Cardiac septum (tissue), 1 donor: ENCODE measurements around the gene RCOR2. TPM values are rescaled to one million over a fixed set of nuclear protein-coding genes. Genes with fewer than 3 reads are reported as not detected.

Source experiments
- DNase-seq: peaks from one replicate; pipeline ENCODE4 v3.0.0-alpha.2; 2020; ENCODE audit warnings: low spot score
- intact Hi-C: fragments of 100-400 bp; cut with DNase I; formaldehyde crosslinking; loops from one replicate; pipeline ENCODE4 v1.14.0; 2022
- total RNA-seq: library from RNA; stranded (reverse); fragmentation: NEBNext Ultra II Directional; extraction: Animal tissue kit (Norgen Biotek cat#: 25700); gene quantifications from one replicate; pipeline ENCODE4 v1.2.1, GENCODE V29; 2021
- donor health status: DM: no; HTN: no; CAD: no.

Gene RCOR2
- total RNA-seq, 1 donor from 2014 or later = 4.8 TPM

DNA sequence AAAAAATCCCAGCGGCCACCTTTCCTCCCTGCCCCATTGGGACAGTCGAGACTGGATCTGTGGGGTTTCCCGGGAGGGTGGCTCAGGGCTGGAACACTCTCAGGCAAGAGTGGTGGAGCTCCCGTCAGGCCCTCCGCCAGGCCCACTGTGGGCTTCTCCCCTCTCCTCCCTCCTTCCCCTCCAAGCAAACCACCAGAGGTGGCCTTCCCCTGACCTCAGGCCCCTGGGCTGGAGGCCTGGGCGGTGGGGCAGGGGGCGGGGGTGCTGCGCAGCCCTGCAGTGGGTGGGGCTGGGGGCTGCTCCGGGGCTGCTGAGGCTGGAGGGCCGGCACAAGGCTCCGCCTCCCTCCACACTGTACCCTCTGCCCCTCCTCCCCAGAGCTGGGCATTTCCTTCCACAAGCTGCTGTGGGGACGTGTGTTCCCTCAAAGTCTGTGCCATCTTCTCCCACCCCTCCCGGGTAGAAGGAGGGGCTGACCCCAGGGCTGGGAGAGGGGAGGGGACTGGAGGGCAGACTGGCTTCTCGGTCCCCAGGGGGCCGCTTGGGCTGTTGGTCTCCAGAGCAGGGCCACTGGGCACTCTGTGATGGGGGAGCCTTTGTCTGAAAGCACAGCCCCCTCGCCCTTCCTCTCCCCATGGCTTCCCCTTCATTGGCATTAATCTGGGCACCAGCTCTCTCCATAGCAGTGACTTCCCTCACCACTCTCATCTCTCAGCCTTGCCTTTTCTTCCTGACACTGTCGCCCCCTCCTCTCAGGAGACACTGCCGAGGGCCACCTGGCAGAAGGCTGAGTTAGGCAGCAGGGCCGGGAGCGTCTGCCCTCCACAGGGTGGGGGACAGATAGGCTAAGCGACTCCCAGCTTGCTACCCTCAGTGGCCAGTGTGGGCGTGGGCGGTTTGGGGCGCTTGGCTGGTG, 7.1 kb downstream of the RCOR2 start:
- no peak for DNase-seq
- intact Hi-C loops = no loop called here

DNA sequence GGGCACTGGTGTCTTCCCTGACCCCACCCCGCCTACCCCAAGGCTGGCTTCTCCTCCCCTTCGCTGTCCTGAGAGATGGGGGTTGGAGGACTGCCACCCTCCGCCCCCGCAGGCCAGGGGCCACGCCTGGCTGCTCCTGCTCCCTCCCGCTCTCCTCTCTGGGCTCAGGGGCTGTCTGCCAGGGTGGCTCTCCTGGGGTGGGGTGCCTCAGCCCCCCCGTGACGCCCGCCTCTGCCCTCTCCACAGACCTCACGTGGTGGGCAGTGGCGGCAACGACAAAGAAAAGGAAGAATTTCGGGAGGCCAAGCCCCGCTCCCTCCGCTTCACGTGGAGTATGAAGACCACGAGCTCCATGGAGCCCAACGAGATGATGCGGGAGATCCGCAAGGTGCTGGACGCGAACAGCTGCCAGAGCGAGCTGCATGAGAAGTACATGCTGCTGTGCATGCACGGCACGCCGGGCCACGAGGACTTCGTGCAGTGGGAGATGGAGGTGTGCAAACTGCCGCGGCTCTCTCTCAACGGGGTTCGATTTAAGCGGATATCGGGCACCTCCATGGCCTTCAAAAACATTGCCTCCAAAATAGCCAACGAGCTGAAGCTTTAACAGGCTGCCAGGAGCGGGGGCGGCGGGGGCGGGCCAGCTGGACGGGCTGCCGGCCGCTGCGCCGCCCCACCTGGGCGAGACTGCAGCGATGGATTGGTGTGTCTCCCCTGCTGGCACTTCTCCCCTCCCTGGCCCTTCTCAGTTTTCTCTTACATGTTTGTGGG, 8.1 kb downstream of the RCOR2 start:
- intact Hi-C loops = no loop called here
- DNase-seq = no peak

DNA sequence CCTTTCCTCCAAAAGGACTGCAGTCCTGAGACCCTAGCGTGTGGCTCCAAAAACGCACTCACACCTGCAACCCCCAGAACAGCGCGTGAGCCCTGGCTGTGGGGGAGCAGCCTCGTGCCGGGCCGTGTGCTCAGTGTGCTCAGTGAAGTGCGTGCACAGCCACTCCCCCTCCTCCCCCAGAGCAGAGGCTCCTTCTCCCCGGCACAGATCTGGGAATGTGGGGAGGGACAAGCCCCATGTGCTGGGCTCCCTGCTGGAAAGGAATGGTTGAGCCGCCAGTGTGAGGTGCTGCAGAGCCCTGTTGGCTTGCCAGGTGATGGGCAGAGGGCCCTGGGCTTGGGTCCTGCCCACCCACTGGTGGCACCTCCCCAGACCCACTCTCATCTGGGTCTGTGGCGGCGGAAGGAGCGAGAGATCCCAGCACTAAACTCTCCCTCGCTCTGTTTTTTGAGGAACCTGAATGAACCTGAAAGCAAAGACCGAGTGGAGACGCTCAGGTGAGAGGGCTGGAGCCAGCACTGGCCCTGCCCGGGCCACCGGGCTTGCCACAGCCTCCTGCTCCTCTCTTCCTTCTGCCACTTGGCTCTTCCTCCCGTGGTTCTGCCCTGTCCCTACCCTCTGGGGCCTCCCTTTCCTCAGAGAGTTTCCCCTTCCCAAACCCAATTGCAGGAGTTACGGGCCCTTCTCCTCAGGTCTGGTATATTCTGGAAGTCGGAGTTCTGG, 9.0 kb downstream of the RCOR2 start:
- intact Hi-C loops = no loop called here

GRCh38 chr11:63907063-63907462, 9.9 kb downstream of the RCOR2 start:
- DNase-seq = no peak
- intact Hi-C loops = no loop called here

More for the DNA sequence above, 9.0 kb downstream of the RCOR2 start:
- no peak for DNase-seq

DNA sequence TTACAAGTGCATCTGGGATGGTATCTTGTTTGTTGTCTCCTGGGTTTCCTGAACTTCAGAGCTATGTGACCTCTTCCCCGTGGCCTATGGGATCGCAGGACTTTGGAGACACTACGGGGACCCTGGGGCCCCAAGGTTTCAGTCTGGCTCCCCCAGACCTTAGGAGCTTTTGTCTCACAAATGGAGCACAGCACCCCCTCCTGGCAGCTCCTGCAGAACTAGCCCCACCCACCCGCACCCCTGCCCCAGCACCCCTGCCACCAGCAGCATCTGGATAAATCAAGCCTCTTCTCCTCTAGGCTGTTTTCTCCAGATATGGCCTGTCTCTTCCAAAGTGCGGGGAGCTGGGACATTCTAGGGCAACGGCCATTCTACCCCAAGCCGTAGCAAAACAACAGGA, 10.4 kb downstream of the RCOR2 start:
- no peak for DNase-seq
- intact Hi-C loops = no loop called here

- no peak for DNase-seq
- intact Hi-C loops = no loop called here
Measured at GRCh38 chr11:63906087-63906486, 10.9 kb downstream of the RCOR2 start.

GRCh38 chr11:63905179-63905578, 11.8 kb downstream of the RCOR2 start:
- no peak for DNase-seq
- intact Hi-C loops = no loop called here

DNA sequence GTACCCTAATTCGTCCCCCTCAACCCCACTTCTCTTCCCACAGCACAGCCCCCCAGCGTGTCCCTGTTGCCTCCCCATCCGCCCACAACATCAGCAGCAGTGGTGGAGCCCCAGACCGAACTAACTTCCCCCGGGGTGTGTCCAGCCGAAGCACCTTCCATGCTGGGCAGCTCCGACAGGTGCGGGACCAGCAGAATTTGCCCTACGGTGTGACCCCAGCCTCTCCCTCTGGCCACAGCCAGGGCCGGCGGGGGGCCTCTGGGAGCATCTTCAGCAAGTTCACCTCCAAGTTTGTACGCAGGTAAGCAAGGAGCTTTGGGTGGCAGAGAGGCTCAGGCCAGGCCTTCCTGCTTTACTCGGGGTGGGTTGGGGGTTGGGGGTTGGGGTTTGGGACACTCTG, 12.2 kb downstream of the RCOR2 start:
- intact Hi-C loops = no loop called here
- no peak for DNase-seq

DNA sequence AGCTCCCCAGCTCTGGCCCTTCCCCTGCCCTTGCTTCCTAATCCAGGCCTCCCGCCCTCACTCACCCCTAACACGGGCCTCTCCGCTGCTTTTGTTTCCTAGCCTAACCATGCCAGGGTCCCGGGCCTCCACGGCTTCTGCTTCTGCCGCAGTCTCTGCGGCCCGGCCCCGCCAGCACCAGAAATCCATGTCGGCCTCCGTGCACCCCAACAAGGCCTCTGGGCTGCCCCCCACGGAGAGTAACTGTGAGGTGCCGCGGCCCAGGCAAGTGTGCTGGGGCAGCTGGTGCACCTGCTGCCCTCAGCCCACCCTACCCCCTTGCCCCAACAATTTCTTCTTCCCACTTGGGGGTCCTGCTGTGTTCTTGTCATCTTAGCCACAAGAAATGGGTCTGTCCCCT, 13.1 kb downstream of the RCOR2 start:
- intact Hi-C loops = no loop called here

GRCh38 chr11:63901660-63902059, 15.3 kb downstream of the RCOR2 start:
- intact Hi-C loops = no loop called here
- no peak for DNase-seq

More for the DNA sequence above, 13.1 kb downstream of the RCOR2 start:
- DNase-seq = no peak

GRCh38 chr11:63897459-63898146, 19.4 kb downstream of the RCOR2 start:
- intact Hi-C loops = no loop called here
- no peak for DNase-seq

- intact Hi-C loops = no loop called here
- DNase-seq = no peak
Measured at GRCh38 chr11:63896071-63896470, 20.9 kb downstream of the RCOR2 start.

GRCh38 chr11:63893355-63893754, 23.6 kb downstream of the RCOR2 start:
- intact Hi-C loops = no loop called here
- DNase-seq = no peak

GRCh38 chr11:63892228-63892627, 24.7 kb downstream of the RCOR2 start:
- intact Hi-C loops = no loop called here
- DNase-seq = no peak

DNA sequence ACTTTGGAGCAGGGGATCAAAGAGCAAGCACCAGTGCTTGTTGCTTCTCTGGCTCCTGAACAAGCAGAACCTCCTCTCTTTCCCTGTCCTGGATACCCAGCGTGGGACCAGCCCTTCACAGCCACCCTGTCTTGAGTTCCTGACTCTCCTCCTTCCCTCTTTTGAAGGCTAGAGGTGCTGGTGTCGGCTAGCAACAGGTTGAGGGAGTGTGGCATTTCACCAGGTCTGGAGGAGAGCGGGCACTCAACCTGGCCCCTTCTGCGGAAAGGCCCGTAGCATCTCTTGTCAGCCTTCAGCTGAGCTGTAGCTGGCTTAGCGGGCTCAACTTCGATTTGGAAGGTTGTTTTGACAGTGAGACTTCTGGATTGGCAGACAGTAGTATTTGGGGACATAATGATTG, 26.6 kb downstream of the RCOR2 start:
- intact Hi-C loops = no loop called here
- no peak for DNase-seq

DNA sequence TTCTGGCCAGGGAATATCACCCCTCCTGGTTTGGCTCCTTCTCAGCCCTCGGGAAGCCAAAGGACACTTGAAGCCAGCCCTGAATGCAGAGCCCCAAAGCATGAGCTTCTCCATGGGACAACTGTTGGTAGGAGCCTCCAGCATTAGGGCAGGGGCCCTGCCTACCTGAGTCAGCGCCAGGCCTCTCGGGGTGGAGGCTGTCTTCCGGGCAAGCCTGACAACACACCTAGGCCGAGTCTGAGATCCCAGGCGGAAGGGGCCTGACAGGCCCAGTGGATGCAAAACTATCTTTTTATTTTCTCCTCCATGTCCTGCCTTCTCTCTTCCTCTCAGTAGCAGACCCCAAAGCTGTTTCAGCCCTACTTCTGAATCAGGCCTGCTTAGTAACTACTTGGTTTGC, 27.6 kb downstream of the RCOR2 start:
- intact Hi-C loops = no loop called here
- DNase-seq = no peak

- intact Hi-C loops = no loop called here
- DNase-seq = peak; percentile 89
Measured at GRCh38 chr11:63888170-63889086, 28.5 kb downstream of the RCOR2 start.

GRCh38 chr11:63887386-63887999, 29.5 kb downstream of the RCOR2 start:
- intact Hi-C loops = no loop called here
- DNase-seq = no peak
